ENCODE results near the gene CRACR2B. TPM values are rescaled to one million over a fixed set of nuclear protein-coding genes. Genes with fewer than 3 reads are reported as not detected.

The CRACR2B gene
- total RNA-seq, 1 experiment from 2014 or later: 225 TPM

DNA sequence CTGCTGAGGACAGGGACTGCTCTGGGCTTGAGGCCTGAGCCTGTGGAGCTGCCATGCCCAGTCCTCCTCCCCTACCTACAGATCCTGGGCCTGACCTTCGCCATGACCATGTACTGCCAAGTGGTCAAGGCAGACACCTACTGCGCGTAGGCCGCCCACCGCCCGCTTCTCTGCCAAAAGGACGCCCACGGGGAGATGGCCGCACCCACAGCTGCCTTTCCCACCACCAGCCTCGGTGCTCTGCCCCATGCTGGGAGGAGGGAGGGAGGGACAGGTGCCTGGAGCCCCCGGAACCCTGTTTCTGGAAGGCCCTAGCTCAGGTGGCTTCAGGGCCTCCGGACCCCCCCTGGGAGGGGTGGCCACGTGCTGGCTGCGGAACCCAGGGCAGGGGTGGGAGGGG, 38.8 kb downstream of the CRACR2B start:
- DNase-seq (ENCODE audit: low spot score): no peak

DNA sequence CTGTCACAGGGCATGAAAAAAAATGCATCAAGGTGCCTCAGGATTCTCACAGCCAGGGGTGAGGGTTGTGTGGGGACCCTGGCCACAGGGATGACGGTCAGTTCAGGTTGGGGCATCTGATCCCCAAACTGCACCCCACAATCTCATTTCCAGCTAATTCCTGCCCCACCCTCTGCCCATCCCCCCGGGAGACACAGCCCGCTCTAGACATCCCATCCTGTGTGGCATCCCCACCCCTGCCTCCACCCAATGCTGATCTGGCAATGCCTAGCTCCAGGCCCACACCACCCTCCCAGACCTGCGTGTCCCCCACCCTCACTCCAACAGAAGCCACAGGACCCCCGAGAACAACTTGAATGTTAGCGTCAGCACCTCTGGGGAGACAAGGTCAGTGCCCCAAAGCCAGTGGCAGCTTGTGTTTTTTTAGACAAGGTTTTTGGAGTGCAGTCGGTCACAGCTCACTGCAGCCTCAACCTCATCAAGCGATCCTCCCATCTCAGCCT, 40.2 kb downstream of the CRACR2B start:
- no peak for DNase-seq (ENCODE audit: low spot score)

DNA sequence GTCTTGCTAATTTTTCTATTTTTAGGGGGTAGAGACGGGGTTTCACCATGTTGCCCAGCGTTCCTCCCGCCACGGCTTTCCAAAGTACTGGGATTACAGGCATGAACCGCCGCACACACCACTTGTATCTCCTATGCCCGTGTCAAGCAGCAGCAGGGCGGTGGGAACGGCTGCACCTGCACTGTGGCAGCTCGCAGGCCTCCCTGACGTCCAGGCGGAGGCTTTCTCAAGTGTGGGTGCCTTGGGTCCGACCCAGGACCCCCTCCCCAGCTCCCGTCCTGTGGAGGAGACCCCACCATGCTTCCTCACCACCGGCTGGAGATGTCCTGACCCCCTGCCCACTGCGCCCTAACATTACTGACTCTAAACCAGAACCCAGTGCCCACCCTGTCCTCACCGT, 40.7 kb downstream of the CRACR2B start:
- no peak for DNase-seq (ENCODE audit: low spot score)

DNA sequence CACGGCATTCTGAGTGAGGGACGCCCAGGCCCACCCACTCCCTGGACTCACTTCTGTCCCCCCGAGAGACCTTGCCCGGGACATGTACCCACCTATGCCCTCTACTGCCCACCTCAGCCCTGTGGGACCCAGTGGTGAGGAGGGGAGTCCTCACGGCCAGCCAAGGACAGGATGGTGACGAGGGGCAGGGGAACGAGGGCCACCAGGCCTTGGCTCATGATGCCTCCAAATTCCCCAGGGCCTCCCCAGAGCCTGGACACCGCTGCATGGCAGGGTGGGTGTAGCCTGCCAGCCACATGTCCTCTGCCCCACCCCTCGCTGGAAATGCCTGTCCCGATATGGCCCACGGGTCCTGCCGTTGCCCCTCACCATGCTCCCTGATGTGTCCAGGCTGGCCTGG, 41.1 kb downstream of the CRACR2B start:
- DNase-seq (ENCODE audit: low spot score): no peak

DNA sequence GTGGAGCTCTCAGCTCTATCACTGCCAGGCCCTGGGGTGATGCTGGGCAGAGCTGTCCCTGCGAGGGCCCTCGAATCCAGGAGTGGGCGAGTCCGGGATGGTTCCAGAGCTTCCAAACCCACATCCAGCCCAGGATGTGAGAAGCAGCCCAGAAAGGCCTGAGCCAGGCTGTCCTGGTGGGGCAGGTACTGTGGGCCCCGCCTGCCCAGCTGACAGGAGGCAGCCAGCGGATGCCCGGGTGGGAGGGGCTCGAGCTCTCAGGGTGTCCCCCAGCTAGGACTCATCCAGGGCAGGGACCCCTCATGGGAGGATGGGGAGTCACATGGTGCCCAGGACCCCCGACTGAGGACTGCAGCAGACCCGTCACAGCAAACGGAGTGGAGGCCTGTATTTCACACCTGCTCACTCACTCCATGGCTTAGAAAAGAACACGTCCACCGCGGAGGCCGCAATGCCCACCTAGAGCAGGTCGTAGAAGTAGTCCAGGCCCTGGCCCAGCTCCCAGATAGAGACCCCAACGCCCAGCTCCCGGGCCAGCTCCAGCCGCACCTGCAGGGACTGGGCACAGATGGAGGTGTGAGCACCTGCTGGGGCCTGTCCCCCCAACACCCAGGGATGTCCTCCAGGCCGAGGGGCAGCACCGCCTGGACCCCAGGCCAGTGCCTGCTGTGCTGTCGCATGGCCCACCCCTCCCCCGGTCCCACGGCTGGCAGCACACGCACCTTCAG, 41.8 kb downstream of the CRACR2B start:
- DNase-seq (ENCODE audit: low spot score): no peak

DNA sequence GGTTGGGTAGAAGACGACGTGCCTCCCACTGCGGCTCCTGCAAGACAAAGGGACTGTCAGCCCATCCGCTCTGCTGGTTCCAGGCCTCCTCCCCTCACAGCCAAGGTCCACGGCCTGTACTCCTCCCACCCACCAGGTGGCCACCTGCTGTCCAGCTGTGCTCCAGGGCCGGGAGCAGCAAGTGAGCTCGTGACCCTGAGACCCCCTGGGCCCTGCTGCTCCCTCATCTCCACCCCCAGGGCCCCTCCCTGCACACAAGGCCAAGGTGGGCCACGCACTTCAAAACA, 42.4 kb downstream of the CRACR2B start:
- no peak for DNase-seq (ENCODE audit: low spot score)

DNA sequence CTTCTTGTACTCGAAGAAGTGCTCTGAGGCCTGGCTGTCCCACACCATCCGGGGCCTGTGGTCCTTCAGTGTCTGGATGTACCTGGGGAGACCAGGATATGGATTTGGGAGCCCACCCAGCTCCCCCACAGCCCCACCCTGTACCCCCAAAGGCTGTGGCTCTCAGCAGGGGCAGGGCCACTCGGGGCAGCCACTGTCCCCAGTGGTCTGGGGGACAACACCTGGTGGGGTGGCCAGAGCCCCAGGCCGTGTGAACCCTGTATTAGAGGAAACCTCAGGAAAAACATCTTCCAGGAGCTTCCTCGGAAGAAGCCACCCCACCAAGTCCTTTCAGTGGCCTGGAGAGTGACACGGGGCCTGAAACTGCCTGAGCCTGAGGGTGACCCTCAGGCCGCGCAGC, 42.7 kb downstream of the CRACR2B start:
- no peak for DNase-seq (ENCODE audit: low spot score)

DNA sequence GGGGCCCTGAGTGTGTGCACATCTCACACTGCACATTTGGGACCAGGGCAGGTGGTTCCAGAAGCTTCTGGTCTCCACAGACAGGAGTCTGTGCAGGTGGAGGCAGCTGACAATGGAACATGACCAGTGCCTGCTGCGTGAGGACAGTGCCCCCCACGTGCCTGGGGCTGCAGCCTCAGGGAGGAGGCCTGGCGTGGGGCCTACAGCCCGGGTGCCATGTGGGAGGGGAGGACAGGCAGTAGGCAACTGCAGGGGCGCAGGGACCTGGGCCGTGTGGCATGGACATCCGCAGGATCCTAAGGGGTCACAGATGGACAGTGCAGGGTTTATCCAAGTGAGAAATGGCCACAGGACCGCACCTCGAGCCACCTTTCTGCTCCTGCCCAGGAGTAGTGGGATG, 43.8 kb downstream of the CRACR2B start:
- no peak for DNase-seq (ENCODE audit: low spot score)

DNA sequence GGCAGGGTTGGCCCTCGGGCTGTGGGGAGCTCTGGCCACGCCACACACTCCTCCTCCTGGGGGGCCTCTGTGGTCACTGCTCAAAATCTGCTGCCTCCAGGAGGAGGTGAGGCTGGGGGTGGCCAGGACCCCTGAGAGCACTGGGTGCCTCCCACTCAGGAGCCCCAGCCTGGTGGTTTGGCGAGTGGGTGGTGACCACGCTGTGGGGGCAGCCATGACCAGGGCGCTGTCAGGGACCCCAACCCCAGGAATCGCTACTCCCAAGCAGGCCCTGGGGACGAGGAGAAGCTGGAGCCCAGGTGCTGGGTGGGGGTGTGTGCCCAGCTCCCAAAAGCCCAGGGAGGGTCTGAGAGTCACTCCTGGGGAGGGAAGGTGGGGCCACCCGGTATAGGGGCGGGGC, 45.1 kb downstream of the CRACR2B start:
- no peak for DNase-seq (ENCODE audit: low spot score)

DNA sequence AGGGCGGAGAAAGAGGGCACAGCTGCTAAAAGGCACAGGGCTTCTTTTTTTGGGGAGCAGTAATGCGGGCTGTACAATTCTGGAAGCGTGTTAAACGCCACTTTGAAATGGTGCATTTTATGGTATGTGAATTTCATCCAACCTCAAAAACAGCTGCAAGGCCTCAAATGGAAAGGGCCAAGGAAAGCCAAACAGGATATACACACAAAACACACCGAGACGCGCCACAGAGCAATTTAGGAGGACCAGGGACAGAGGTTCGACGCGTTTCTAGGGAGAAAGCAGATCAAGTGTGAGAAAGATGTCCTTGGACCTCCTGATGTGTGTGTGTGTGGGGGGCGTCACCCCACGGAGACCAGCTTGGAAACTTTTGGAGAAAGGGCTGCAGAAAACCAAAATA, 46.0 kb downstream of the CRACR2B start:
- no peak for DNase-seq (ENCODE audit: low spot score)

DNA sequence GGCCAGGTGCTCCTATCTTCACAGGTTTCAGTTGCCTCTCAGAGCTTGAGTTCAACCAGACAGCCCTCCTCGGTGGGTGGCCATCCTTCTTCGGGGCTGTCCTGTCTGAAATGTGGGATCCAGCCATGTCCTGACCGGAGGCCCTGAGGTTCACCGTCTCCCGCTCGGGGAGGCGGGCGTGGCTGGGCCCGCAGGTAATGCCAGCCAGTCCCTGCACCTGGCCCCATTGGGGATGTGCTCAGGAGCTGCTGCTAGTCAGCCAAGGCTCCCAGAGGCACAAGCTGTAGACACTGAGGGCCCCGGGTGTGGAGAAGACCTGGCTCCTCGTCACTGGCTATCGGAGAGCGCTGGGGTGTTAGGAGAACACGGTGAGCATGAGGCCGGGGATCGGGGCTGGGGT, 47.5 kb downstream of the CRACR2B start:
- no peak for DNase-seq (ENCODE audit: low spot score)

DNA sequence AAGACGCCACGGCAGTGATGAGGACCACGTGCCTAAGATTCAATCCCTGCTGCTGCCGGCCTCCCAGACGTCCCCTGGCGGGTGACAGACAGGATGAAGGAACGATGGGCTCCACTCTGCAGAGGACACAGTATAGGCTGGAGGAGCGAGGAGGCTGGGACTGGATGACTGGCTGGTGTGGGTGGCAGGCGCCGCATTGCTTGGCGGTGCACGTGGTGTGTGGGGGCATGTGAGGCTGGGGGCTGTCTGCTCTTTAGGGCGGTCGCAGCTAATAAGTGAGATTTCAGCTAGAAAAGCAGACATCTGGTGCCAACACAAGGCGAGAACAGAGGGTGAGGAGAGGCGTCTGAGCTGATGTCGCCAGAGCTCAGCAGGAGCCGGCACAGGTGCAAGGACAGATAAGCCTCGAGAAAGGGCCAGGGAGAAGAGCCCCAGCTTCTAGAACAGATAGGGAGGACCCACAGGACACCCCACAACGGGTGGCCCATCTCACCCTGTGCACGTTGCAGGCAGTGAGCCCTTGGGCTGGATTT, 48.1 kb downstream of the CRACR2B start:
- no peak for DNase-seq (ENCODE audit: low spot score)

DNA sequence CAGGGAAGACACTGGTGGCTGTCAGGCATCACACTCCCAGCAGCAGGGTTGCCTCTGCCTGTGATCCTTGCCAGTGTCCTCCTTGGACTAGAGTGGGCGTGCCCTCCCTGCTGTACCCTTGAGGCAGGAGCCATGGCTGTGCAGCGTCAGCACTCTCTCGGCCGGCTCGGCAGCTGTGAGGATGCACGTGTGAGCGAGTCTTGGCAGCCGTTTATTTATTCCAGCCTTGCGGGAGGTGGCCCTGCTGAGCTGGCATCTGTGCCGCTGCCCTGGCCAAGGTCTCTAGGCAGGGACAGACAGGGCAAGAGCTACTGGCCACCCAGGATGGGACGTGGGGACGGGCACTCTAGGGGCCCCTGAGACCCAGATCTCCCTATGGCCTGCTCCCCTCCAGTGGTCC, 48.8 kb downstream of the CRACR2B start:
- no peak for DNase-seq (ENCODE audit: low spot score)

DNA sequence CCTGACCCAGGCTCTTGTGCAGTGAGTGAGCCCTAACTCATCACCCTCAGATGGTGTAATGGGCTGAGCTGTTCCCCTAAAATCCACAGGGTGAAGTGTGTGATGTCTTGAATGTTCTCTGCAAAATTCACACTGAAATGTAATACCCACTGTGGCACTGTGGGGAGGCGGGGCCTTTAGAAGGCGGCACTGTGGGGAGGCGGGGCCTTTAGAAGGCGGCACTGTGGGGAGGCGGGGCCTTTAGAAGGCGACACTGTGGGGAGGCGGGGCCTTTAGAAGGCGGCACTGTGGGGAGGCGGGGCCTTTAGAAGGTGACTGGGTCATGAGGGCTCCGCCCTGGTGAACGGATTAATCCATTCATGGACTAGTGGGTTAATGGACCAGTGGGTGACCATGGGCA, 49.8 kb downstream of the CRACR2B start:
- DNase-seq (ENCODE audit: low spot score): peak; percentile 86

DNA sequence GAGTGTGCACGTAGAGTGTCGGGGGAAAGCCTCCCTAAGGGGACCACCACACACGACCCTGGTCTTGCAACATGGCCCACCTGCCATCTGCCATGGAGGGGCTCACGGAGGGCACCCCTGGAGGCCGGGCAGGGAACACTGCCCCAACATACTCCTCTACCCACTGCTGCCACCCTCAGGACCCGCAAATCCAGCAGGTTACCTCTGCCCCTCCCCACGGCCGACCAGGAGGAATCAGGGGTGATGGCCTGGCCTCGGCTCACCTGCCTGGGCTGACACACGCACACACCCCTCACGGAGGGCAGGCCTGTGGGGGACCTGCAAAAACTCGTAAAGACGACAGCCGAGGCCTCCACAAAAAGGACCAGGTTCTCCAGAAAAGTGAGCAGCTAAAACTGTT, 52.7 kb downstream of the CRACR2B start:
- no peak for DNase-seq (ENCODE audit: low spot score)

Small RNA genes within 50 kb of the gene (small RNA-seq; reads per million reads assigned to genes)
- gene SNORA52: not detected

Other genes with a start within 250 kb of the CRACR2B start
- gene IRF7, start 212.0 kb upstream of the CRACR2B start, total RNA-seq (2014; rRNA removed; shearing (Covaris generic)): 263 and 329 TPM in 2 replicates
- 11.9 and 12.1 TPM in 2 replicates for gene CDHR5, start 203.0 kb upstream of the CRACR2B start, total RNA-seq (2014; rRNA removed; shearing (Covaris generic))
- gene SCT, start 200.7 kb upstream of the CRACR2B start, total RNA-seq (2014; rRNA removed; shearing (Covaris generic)): not detected in 2 replicates
- gene DRD4, start 190.7 kb upstream of the CRACR2B start, total RNA-seq (2014; rRNA removed; shearing (Covaris generic)): 0.34 and 0.92 TPM in 2 replicates
- gene DEAF1, start 132.7 kb upstream of the CRACR2B start, total RNA-seq (2014; rRNA removed; shearing (Covaris generic)): 77.8 and 139 TPM in 2 replicates
- 73.6 and 76.8 TPM in 2 replicates for gene TMEM80, start 132.1 kb upstream of the CRACR2B start, total RNA-seq (2014; rRNA removed; shearing (Covaris generic))
- gene EPS8L2, start 121.7 kb upstream of the CRACR2B start, total RNA-seq (2014; rRNA removed; shearing (Covaris generic)): 473 and 503 TPM in 2 replicates
- gene TALDO1, start 80.5 kb upstream of the CRACR2B start, total RNA-seq (2014; rRNA removed; shearing (Covaris generic)): 669 and 686 TPM in 2 replicates
- gene GATD1, start 50.4 kb upstream of the CRACR2B start, total RNA-seq (2014; rRNA removed; shearing (Covaris generic)): 128 and 132 TPM in 2 replicates
- 0.47 TPM in 1 of 2 replicates, not detected in the other for gene CEND1, start 37.8 kb upstream of the CRACR2B start, total RNA-seq (2014; rRNA removed; shearing (Covaris generic))
- 82.6 and 108 TPM in 2 replicates for gene SLC25A22, start 29.6 kb upstream of the CRACR2B start, total RNA-seq (2014; rRNA removed; shearing (Covaris generic))
- gene PIDD1, start 22.7 kb upstream of the CRACR2B start, total RNA-seq (2014; rRNA removed; shearing (Covaris generic)): 31.7 and 53.9 TPM in 2 replicates
- 1,913 and 1,915 TPM in 2 replicates for gene RPLP2, start 18.0 kb upstream of the CRACR2B start, total RNA-seq (2014; rRNA removed; shearing (Covaris generic))
- gene PNPLA2, start 9.0 kb upstream of the CRACR2B start, total RNA-seq (2014; rRNA removed; shearing (Covaris generic)): 174 and 202 TPM in 2 replicates
- gene CD151, start 5.0 kb downstream of the CRACR2B start, total RNA-seq (2014; rRNA removed; shearing (Covaris generic)): 916 and 940 TPM in 2 replicates
- gene POLR2L, start 14.6 kb downstream of the CRACR2B start, total RNA-seq (2014; rRNA removed; shearing (Covaris generic)): 1,254 and 1,310 TPM in 2 replicates
- 29.2 and 39.6 TPM in 2 replicates for gene TSPAN4, start 14.9 kb downstream of the CRACR2B start, total RNA-seq (2014; rRNA removed; shearing (Covaris generic))
- 68.2 and 80.6 TPM in 2 replicates for gene CHID1, start 82.9 kb downstream of the CRACR2B start, total RNA-seq (2014; rRNA removed; shearing (Covaris generic))
- gene AP2A2, start 98.0 kb downstream of the CRACR2B start, total RNA-seq (2014; rRNA removed; shearing (Covaris generic)): 38.5 and 46.6 TPM in 2 replicates
- gene MUC6, start 208.8 kb downstream of the CRACR2B start, total RNA-seq (2014; rRNA removed; shearing (Covaris generic)): 0.08 and 0.31 TPM in 2 replicates
- 6.9 and 9.1 TPM in 2 replicates for gene MUC2, start 247.0 kb downstream of the CRACR2B start, total RNA-seq (2014; rRNA removed; shearing (Covaris generic))